Parathyroid adenoma (tissue), 2 donors: Measurements from ENCODE around the gene B4GALNT3.

ENCODE experiments used
- H2AFZ ChIP-seq: fragments of 300-600 bp; sonication (generic); one replicate; pipeline ENCODE4 v1.7.0; 2017; ENCODE audit warnings: antibody characterized with exemption, mild to moderate bottlenecking
- H3K27ac ChIP-seq: fragments of 300-600 bp; sonication (generic); one replicate; pipeline ENCODE4 v1.7.0; 2017
- H3K27me3 ChIP-seq: fragments of 300-600 bp; sonication (generic); one replicate; pipeline ENCODE4 v1.7.0; 2017; ENCODE audit warnings: low read length; ENCODE audit not compliant: control insufficient read depth, insufficient read depth
- H3K36me3 ChIP-seq: fragments of 300-600 bp; sonication (generic); one replicate; pipeline ENCODE4 v1.7.0; 2017; ENCODE audit warnings: low read length; ENCODE audit not compliant: control insufficient read depth, insufficient read depth
- H3K4me1 ChIP-seq: fragments of 300-600 bp; sonication (generic); one replicate; pipeline ENCODE4 v1.7.0; 2017; ENCODE audit warnings: control low read depth
- H3K4me2 ChIP-seq: fragments of 300-600 bp; sonication (generic); one replicate; pipeline ENCODE4 v1.7.0; 2017; ENCODE audit warnings: low read length
- H3K4me3 ChIP-seq: fragments of 300-600 bp; sonication (generic); one replicate; pipeline ENCODE4 v1.7.0; 2017; ENCODE audit warnings: low read depth, low read length
- H3K79me2 ChIP-seq: fragments of 300-600 bp; sonication (generic); one replicate; pipeline ENCODE4 v1.7.0; 2017; ENCODE audit warnings: control low read depth
- H3K9ac ChIP-seq: fragments of 300-600 bp; sonication (generic); one replicate; pipeline ENCODE4 v1.7.0; 2017; ENCODE audit warnings: mild to moderate bottlenecking
- H3K9me3 ChIP-seq: fragments of 300-600 bp; sonication (generic); one replicate; pipeline ENCODE4 v1.7.0; 2017; ENCODE audit warnings: low read length; ENCODE audit not compliant: control insufficient read depth
- TF ChIP-seq, protein P1 (sequence below): fragments of 300-600 bp; sonication (generic); IDR thresholded peaks from one replicate; pipeline ENCODE4 v1.7.0; 2017; ENCODE audit warnings: antibody characterized with exemption, mild to moderate bottlenecking
- donor health status: primary hyperparathyroidism.

Gene B4GALNT3

DNA sequence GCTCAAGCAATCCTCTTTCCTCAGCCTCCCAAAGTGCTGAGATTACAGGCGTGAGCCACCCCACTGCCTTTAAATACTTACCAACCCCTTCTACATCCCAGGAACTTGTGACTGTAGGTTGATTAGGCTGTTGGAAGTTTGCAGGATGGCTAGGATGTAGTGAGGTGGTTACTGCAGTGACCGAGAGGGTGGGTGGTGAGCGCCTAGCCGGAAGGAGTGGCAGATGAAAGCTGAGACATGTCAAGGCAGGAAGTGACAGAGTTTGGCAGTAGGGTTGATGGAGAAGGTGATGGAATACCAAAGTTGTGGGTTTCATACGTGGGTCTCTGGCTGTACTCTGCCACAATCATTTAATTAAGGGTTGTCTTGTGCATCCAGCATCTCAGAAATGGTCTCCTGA, 13.5 kb downstream of the B4GALNT3 start:
- Histone ChIP-seq H3K9ac (no peak overlapping the region), H3K4me3 (no peak overlapping the region), H3K79me2 (peaks cover 28% of the 10 kb centered on the region), H2AFZ (no peak overlapping the region), H3K36me3 (no peaks in the 10 kb centered on the region), H3K4me2 (no peak overlapping the region), H3K9me3 (no peaks in the 10 kb centered on the region), H3K4me1 (peaks cover 3% of the 10 kb centered on the region), H3K27ac (no peak overlapping the region), H3K27me3 (no peaks in the 10 kb centered on the region)
- TF ChIP-seq, protein P1, sequence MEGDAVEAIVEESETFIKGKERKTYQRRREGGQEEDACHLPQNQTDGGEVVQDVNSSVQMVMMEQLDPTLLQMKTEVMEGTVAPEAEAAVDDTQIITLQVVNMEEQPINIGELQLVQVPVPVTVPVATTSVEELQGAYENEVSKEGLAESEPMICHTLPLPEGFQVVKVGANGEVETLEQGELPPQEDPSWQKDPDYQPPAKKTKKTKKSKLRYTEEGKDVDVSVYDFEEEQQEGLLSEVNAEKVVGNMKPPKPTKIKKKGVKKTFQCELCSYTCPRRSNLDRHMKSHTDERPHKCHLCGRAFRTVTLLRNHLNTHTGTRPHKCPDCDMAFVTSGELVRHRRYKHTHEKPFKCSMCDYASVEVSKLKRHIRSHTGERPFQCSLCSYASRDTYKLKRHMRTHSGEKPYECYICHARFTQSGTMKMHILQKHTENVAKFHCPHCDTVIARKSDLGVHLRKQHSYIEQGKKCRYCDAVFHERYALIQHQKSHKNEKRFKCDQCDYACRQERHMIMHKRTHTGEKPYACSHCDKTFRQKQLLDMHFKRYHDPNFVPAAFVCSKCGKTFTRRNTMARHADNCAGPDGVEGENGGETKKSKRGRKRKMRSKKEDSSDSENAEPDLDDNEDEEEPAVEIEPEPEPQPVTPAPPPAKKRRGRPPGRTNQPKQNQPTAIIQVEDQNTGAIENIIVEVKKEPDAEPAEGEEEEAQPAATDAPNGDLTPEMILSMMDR: no peak

- Histone ChIP-seq H3K4me2 (no peak overlapping the region), H3K4me1 (peaks cover 3% of the 10 kb centered on the region), H2AFZ (no peak overlapping the region), H3K9ac (no peak overlapping the region), H3K27ac (no peak overlapping the region), H3K36me3 (no peaks in the 10 kb centered on the region), H3K4me3 (no peak overlapping the region), H3K79me2 (peaks cover 26% of the 10 kb centered on the region), H3K9me3 (no peaks in the 10 kb centered on the region), H3K27me3 (no peaks in the 10 kb centered on the region)
- TF ChIP-seq, protein P1: no peak
Measured at GRCh38 chr12:473863-474577, 14.3 kb downstream of the B4GALNT3 start.

DNA sequence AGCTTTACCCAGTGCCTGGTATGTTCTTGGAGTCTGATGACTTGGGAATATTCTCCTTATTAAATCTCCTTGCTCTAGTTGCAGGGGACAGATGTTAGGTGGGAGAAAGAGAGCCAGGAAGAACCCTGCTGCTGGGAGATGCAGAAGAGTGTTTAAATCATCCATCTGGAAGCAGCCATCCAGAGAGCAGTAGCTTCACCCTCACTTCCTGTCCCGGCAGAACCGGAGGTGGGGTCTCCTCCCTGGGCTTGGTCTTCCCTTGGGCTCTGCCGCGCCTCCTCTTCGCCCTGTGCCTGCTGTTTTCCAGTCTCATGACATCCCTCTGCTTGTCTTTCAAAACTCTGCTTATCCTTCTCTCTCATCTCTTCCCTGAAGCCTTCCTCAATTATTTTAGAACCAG, 15.5 kb downstream of the B4GALNT3 start:
- no peaks in the 10 kb centered on the region for H3K36me3 ChIP-seq
- H3K27me3 ChIP-seq: no peaks in the 10 kb centered on the region
- H3K9me3 ChIP-seq: no peaks in the 10 kb centered on the region
- peak overlapping the region; percentile 37 for H3K4me2 ChIP-seq
- H3K79me2 ChIP-seq: peaks cover 19% of the 10 kb centered on the region
- no peak overlapping the region for H3K27ac ChIP-seq
- H3K9ac ChIP-seq: no peak overlapping the region
- H2AFZ ChIP-seq: no peak overlapping the region
- H3K4me1 ChIP-seq: peaks cover under 1% of the 10 kb centered on the region
- TF ChIP-seq, protein P1: no peak
- H3K4me3 ChIP-seq: no peak overlapping the region

DNA sequence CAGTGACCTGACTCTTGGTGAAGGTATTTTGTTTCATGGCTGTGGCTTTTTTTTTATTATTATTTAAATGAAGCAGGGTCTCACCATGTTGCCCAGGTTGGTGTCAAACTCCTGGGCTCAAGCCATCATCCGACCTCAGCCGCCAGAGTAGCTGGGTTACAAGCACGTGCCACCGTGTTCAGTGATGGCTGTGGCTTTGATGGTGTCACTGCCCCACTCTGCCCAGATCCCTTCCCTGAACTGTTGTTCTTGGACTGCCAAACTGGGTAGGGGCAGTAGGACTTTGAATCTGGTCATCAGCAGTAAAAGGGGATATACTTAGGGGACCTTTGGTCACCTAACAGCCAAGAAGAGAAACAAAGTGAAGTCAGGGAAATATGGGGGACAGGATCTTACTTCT, 19.4 kb downstream of the B4GALNT3 start:
- Histone ChIP-seq H3K9me3 (no peaks in the 10 kb centered on the region), H2AFZ (no peak overlapping the region), H3K79me2 (peaks cover under 1% of the 10 kb centered on the region), H3K9ac (no peak overlapping the region), H3K4me3 (no peak overlapping the region), H3K27ac (no peak overlapping the region), H3K27me3 (no peaks in the 10 kb centered on the region), H3K4me1 (peaks cover 8% of the 10 kb centered on the region), H3K4me2 (no peak overlapping the region), H3K36me3 (no peaks in the 10 kb centered on the region)
- TF ChIP-seq, protein P1: no peak
